GM18499 (cell line): ENCODE data around the gene S100A10.

ENCODE experiments used
- ATAC-seq: cut with Tn5 transposase; IDR thresholded peaks from one replicate; pipeline ENCODE4 v1.9.1; 2021; ENCODE audit warnings: moderate number of reproducible peaks; ENCODE audit not compliant: insufficient read depth, unreplicated experiment

The S100A10 gene, protein sequence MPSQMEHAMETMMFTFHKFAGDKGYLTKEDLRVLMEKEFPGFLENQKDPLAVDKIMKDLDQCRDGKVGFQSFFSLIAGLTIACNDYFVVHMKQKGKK

GRCh38 chr1:151993734-151994496 lies at the start of gene S100A10:
Gene S100A10 (minus strand): TSS chr1:151993859. CDS start chr1:151986230, 7,629 bp downstream.
- no peak for ATAC-seq

DNA sequence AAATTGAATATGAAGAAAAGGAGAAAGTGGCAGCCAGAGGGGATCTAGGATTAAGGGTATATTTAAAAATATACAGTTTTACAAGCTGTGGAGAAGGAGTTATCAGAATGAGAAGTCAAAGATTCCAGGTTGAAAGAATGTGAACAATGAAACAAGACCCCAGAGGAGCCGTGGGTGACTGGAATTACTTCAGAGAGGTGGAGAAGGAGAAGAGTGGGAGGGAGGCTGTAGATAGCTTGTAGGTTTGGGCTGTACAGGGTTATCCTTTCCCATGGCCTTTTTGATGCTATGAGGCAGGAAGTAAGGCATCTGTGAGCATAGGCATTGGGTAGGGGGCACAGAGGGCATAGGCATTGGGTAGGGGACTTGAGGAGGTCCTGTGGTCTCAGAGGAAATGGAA lies 48.4 kb upstream of the S100A10 start:
- ATAC-seq, result no peak

DNA sequence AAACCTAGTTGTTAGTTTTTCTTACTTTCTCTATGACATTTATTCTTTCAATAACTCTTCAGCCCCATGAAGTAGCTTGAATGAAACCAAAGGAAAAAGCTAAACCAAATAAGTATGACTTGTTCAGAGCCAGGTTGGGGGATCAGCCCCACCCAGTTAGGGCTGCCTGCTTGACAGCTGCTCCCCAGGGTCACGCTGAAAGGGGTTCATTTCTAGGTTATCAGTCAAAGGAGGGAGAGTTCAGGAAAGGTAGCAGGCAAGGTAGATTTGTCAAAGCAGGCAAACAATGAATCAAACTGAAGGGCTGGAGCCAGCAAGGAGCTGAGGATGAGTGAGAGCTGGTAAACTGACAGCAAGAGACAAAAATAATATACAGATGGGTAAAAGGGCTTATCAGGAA lies 46.2 kb upstream of the S100A10 start:
- no peak for ATAC-seq

DNA sequence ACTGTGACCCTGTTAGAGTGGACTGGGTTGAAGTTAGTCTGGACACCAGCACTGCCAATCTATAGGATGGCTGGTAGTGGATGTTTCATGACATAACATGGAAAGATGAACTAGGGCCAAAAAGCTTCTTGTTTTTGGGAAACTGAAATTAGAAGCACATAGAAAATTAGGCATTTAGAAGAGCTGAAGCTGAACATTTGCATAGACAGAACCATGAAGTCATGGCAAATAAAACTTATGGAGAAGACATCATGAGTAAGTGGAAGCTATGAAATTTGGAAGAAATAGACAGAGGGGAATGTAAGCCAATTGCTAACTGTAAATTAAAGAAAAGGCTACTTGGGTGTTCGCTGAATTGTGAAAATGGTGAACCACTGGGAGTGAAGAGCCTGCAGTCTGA lies 45.8 kb upstream of the S100A10 start:
- no peak for ATAC-seq

- ATAC-seq, result no peak
Measured at GRCh38 chr1:152038871-152039270, 45.2 kb upstream of the S100A10 start.

DNA sequence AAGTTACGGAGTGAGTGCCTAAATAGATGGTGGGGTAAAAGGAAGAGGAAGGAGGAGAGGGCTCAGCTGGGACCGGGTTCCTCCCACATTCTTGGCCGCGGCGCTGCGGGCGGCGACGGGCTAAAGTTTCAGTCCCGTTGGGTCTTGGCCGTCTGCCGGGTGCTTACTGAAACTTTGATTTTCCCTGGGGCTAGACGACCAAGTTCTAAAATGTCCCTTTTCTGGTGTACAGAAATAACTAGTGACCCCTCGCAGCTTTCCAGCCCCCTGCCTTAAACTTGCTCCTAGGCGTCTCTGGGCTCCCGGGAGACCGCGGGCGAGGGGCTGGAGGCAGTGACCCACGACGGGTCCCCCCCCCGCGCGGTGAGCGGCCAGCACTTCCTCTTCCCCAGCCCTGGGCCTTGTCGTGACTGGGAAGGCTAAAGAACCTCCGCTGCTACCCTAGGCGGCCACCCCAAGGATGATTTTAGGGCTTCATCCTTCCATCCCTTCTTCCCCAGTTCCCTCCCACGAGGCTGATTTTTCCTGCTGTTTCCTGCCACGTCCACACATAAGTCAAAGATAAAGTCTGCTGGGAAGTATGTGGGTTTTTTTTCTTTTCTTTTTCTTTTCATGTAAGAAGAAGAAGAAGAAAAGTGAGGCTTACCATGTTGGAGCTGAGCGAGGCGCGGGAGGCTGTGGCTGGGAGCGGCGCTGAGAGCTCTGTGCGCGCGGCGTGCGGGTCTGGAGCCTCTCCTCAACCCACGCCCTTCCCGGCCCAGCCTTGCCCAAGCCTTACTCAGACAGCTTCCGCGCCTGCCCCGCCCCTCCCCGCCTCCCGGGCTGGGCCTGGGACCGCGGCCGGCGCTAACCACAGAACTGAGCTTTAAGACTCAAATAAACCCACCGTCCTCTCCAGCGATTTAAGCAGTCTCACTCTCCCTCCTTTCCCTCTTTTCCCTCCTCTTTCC lies 42.9 kb upstream of the S100A10 start, which contains the start of gene S100A11:
TSS of gene S100A11 (minus strand) at position 738 of the 950 bp plus-strand sequence. CDS start at position 649, 89 bp downstream.
- ATAC-seq, result no peak

- ATAC-seq, result no peak
Measured at GRCh38 chr1:152035539-152036266, 42.0 kb upstream of the S100A10 start.

GRCh38 chr1:152034654-152035538 lies 41.2 kb upstream of the S100A10 start:
- ATAC-seq, result no peak

GRCh38 chr1:152034324-152034653 lies 40.6 kb upstream of the S100A10 start:
- no peak for ATAC-seq

- ATAC-seq, result no peak
Measured at GRCh38 chr1:152029929-152030211, 36.2 kb upstream of the S100A10 start.

DNA sequence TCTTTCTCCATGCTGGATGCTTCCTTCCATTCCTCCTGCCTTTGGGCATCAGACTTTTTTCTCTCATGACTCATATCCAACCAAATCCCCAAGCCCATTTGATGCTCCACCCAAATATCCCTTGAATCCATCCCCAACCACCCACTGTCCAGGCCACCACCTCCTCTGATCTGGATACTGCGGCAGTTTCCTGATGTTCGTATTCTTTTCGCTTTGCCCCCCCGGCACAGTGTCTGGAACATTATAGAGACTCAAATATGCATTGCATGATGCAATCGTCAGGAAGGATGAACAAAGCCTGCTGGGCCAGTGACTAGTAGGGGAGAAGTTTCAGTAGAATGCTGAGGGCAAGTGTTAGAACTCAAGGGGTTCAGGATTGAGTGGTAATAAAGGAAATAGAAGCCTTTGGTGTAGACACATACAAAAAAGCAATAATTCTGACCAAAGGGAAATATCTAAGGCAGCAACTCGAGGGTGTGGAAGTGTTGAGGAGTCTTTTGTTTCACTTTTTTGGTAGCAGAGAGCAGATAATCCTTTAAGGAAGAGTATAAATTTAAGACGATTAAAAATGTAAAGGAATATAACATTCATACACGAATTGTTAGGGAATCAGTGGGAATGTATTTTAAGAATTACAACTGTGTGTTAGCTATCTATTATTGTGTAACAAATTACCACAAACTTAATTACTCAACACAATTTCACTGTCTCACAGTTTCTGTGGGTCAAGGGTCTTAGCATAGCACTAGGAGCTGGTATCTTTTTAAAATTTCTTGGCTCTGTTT lies 35.7 kb upstream of the S100A10 start:
- ATAC-seq, result no peak

DNA sequence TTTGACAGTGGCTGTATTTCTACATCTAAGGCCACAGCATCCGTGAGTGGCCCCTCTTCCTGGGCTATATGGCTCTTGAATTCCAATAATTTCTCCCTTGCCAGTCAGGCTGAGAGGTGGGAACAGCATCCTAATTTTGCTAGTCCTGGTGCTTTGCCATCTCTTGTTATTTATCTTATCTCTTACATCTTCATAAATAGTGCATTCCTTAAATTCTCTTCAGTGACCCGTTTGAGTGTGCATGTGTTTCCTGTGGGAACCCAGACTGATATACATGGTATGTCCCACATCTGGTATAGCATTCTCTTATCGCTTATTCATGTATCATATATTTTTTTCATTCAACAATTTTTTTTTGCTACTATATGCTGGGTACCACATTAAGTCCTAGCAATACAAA lies 33.2 kb upstream of the S100A10 start:
- no peak for ATAC-seq

DNA sequence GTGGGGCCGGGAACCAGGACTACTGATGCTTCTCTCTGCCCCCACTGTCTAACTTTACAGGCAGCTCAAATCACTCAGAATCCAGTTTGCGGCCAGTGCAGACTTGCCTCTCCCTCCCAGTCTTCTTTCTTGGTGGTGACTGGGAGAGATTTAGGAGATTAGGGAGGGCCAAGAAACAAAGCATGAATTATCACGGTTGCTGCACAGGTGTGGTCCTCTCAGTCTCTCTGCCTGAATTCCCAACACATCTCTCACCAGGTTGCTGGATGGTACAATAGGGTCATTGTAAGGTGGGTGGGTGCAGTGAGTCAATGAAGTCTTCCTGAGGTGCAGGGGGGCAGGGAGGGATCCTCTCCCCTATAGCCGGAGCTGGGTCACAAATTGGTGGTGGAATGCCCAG lies 30.6 kb upstream of the S100A10 start:
- ATAC-seq, result no peak

GRCh38 chr1:152023221-152023620 lies 29.6 kb upstream of the S100A10 start:
- no peak for ATAC-seq

GRCh38 chr1:152022474-152022873 lies 28.8 kb upstream of the S100A10 start:
- ATAC-seq, result no peak

DNA sequence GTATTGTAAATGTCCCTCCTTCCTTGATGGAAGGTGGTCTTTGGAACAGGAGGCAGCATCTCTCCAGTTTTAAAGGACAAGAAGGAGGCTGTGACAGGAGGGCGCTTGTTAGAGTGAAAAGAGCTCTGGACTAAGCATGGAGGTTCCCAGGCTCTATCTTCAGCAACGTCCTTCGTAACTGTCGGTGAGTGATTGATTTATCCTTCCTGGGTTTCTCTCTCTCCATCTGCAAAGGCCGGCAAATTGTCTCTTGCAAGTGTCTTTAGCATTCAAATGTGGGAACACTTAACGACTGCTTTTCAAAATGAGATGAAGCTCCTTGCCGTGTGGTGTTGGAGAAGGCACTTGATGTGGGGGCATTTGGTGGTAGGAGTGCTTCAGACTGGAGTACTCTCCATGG lies 27.9 kb upstream of the S100A10 start:
- ATAC-seq, result no peak

GRCh38 chr1:152020849-152021248 lies 27.2 kb upstream of the S100A10 start:
- ATAC-seq, result no peak

DNA sequence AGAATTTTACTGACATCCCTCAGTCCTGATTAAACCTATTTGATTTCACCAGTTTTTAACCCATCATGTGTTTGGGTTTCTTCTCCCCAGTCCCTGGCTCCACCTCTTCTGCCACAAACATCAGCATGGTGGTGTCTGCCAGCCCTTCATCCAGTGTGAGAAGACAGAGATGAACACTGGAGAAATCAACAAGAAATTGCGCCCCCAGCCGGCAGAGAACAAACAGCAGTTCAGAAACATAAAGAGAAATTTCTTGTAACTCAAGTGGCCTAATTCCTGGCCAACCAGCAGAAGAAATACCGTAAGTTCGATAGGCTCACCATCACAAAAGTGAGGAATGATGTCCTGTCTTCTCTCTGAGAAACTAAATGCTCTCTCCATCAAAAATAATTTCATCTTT lies 24.9 kb upstream of the S100A10 start:
- no peak for ATAC-seq

GRCh38 chr1:152015766-152016165 lies 22.1 kb upstream of the S100A10 start:
- ATAC-seq, result no peak
